HEK293T (cell line): ENCODE results near the gene CAMK2D.

Experiments
- CTCF ChIA-PET: fragments of 350-600 bp; formaldehyde crosslinking; extraction: SDS; loops from one replicate; lab custom pipeline; 2021; ENCODE audit warnings: antibody characterized with exemption, inconsistent platforms; lab: Yijun Ruan, JAX
- POLR2A ChIA-PET: fragments of 350-600 bp; formaldehyde crosslinking; extraction: SDS; loops from one replicate; lab custom pipeline; 2020; ENCODE audit warnings: antibody characterized with exemption, inconsistent platforms; lab: Yijun Ruan, JAX
- DNase-seq: peaks from one replicate; pipeline ENCODE4 v3.0.0; 2012; ENCODE audit warnings: mixed read lengths; ENCODE audit errors: extremely low spot score
- ARNT ChIP-seq: fragments of 450-650 bp; IDR thresholded peaks from 2 replicates; pipeline ENCODE4 v1.6.1; 2017; ENCODE audit warnings: mild to moderate bottlenecking
- BHLHE40 ChIP-seq: fragments of 450-650 bp; IDR thresholded peaks from 2 replicates; pipeline ENCODE4 v1.6.1; 2016; ENCODE audit warnings: mild to moderate bottlenecking, moderate library complexity, borderline replicate concordance
- CTBP1 ChIP-seq: fragments of 450-650 bp; IDR thresholded peaks from 2 replicates; pipeline ENCODE4 v1.6.1; 2016; ENCODE audit warnings: borderline replicate concordance
- ELF4 ChIP-seq: fragments of 450-650 bp; IDR thresholded peaks from 2 replicates; pipeline ENCODE4 v1.6.1; 2017; ENCODE audit warnings: antibody characterized with exemption
- FOXA1 ChIP-seq: fragments of 450-650 bp; IDR thresholded peaks from 2 replicates; pipeline ENCODE4 v1.6.1; 2016; ENCODE audit warnings: mild to moderate bottlenecking
- FOXK2 ChIP-seq: fragments of 450-650 bp; IDR thresholded peaks from 2 replicates; pipeline ENCODE4 v1.6.1; 2016; ENCODE audit warnings: mild to moderate bottlenecking
- FOXM1 ChIP-seq: fragments of 450-650 bp; IDR thresholded peaks from 2 replicates; pipeline ENCODE4 v1.6.1; 2017; ENCODE audit warnings: mild to moderate bottlenecking, borderline replicate concordance
- HDGF ChIP-seq: fragments of 450-650 bp; IDR thresholded peaks from 2 replicates; pipeline ENCODE4 v1.6.1; 2017; ENCODE audit warnings: antibody characterized with exemption, borderline replicate concordance
- L3MBTL2 ChIP-seq: fragments of 450-650 bp; conservative IDR thresholded peaks from 2 replicates; pipeline ENCODE4 v1.6.1; 2016; ENCODE audit warnings: mild to moderate bottlenecking
- LEF1 ChIP-seq: fragments of 450-650 bp; IDR thresholded peaks from 2 replicates; pipeline ENCODE4 v1.6.1; 2017; ENCODE audit warnings: mild to moderate bottlenecking, borderline replicate concordance
- NFRKB ChIP-seq: fragments of 450-650 bp; IDR thresholded peaks from 2 replicates; pipeline ENCODE4 v1.6.1; 2016; ENCODE audit warnings: mild to moderate bottlenecking, moderate library complexity
- PKNOX1 ChIP-seq: fragments of 450-650 bp; IDR thresholded peaks from 2 replicates; pipeline ENCODE4 v1.6.1; 2016
- SP1 ChIP-seq: fragments of 450-650 bp; IDR thresholded peaks from 2 replicates; pipeline ENCODE4 v1.6.1; 2017
- SUZ12 ChIP-seq: fragments of 450-650 bp; IDR thresholded peaks from 2 replicates; pipeline ENCODE4 v1.6.1; 2016; ENCODE audit warnings: mild to moderate bottlenecking
- TARDBP ChIP-seq: fragments of 450-650 bp; IDR thresholded peaks from 2 replicates; pipeline ENCODE4 v1.6.1; 2016
- ZNF384 ChIP-seq: fragments of 450-650 bp; IDR thresholded peaks from 2 replicates; pipeline ENCODE4 v1.6.1; 2016

The CAMK2D gene

GRCh38 chr4:113732967-113733527, 28.5 kb downstream of the CAMK2D start:
- ChIA-PET CTCF (no interaction called here), POLR2A (no interaction called here)
- TF ChIP-seq SP1 = no peak
- DNase-seq = no peak

GRCh38 chr4:113730467-113731216, 30.9 kb downstream of the CAMK2D start:
- ChIA-PET CTCF (no interaction called here), POLR2A (no interaction called here)
- TF ChIP-seq CTBP1 (no peak), FOXK2 (no peak), LEF1 (no peak), FOXM1 (no peak), ZNF384 (no peak), SP1 (no peak)
- DNase-seq = no peak

- no peak for DNase-seq
- TF ChIP-seq FOXM1 (no peak), ZNF384 (no peak), FOXK2 (no peak)
- CTCF ChIA-PET = no interaction called here
- POLR2A ChIA-PET = no interaction called here
Observed at GRCh38 chr4:113727802-113728201, 33.7 kb downstream of the CAMK2D start.

GRCh38 chr4:113725963-113726362, 35.6 kb downstream of the CAMK2D start:
- ChIA-PET POLR2A (no interaction called here), CTCF (no interaction called here)
- DNase-seq = no peak
- TF ChIP-seq FOXM1 (no peak), L3MBTL2 (no peak), CTBP1 (no peak), SP1 (no peak), HDGF (no peak), NFRKB (no peak), FOXA1 (no peak), FOXK2 (no peak), PKNOX1 (no peak), ARNT (no peak), ELF4 (no peak), BHLHE40 (no peak), SUZ12 (no peak), ZNF384 (no peak), TARDBP (no peak), LEF1 (no peak)

- ChIA-PET POLR2A (no interaction called here), CTCF (no interaction called here)
- no peak for DNase-seq
- TF ChIP-seq TARDBP = no peak
- TF ChIP-seq SP1 = no peak
- no peak for TF ChIP-seq ARNT
- no peak for TF ChIP-seq PKNOX1
- no peak for TF ChIP-seq FOXM1
- no peak for TF ChIP-seq ZNF384
- TF ChIP-seq ELF4 = no peak
- no peak for TF ChIP-seq HDGF
- TF ChIP-seq BHLHE40 = no peak
- no peak for TF ChIP-seq SUZ12
Observed at GRCh38 chr4:113718252-113718651, 43.3 kb downstream of the CAMK2D start.

GRCh38 chr4:113711883-113712662, 49.5 kb downstream of the CAMK2D start:
- TF ChIP-seq FOXK2 (no peak), FOXA1 (no peak), ARNT (no peak), HDGF (no peak), FOXM1 (no peak), BHLHE40 (no peak), ELF4 (no peak), TARDBP (no peak), LEF1 (no peak), CTBP1 (no peak), NFRKB (no peak), L3MBTL2 (no peak), ZNF384 (no peak)
- DNase-seq = no peak
- POLR2A ChIA-PET = no interaction called here
- CTCF ChIA-PET = no interaction called here

- no peak for DNase-seq
- TF ChIP-seq FOXA1 = no peak
- no peak for TF ChIP-seq ZNF384
- no peak for TF ChIP-seq ARNT
- TF ChIP-seq ELF4 = no peak
- no peak for TF ChIP-seq TARDBP
- no peak for TF ChIP-seq BHLHE40
- no peak for TF ChIP-seq FOXM1
- no peak for TF ChIP-seq NFRKB
- TF ChIP-seq HDGF = no peak
- no peak for TF ChIP-seq L3MBTL2
- ChIA-PET POLR2A (no interaction called here), CTCF (no interaction called here)
Observed at GRCh38 chr4:113708250-113708649, 53.3 kb downstream of the CAMK2D start.
